WERI-Rb-1 (cell line): ENCODE results near the gene HACD1.

ENCODE experiments used
- DNase-seq: peaks from one replicate; pipeline ENCODE4 v3.0.0-alpha.2; 2020
- H3K27ac ChIP-seq: fragments of 250-450 bp; sonication (Bioruptor Pico); 2 replicates; pipeline ENCODE4 v1.5.1; 2020; ENCODE audit warnings: mild to moderate bottlenecking, moderate library complexity
- H3K27me3 ChIP-seq: fragments of 250-450 bp; sonication (Bioruptor Pico); 2 replicates; pipeline ENCODE4 v1.5.1; 2021; ENCODE audit warnings: mild to moderate bottlenecking, low read depth, moderate library complexity; ENCODE audit not compliant: insufficient read depth, severe bottlenecking
- H3K36me3 ChIP-seq: fragments of 250-450 bp; sonication (Bioruptor Pico); 2 replicates; pipeline ENCODE4 v1.5.1; 2020; ENCODE audit warnings: mild to moderate bottlenecking, moderate library complexity
- H3K4me3 ChIP-seq: 2 replicates; pipeline ENCODE4 v1.5.1; 2011; ENCODE audit warnings: low read depth, mild to moderate bottlenecking, control low read depth, low read length
- H3K9me3 ChIP-seq: fragments of 250-450 bp; sonication (Bioruptor Pico); 2 replicates; pipeline ENCODE4 v1.5.1; 2021; ENCODE audit warnings: mild to moderate bottlenecking, moderate library complexity; ENCODE audit not compliant: severe bottlenecking
- TF ChIP-seq, protein P1 (sequence below): IDR thresholded peaks from 2 replicates; pipeline ENCODE4 v1.5.1; 2011; ENCODE audit warnings: low read depth, mild to moderate bottlenecking, control low read depth, inconsistent platforms, low read length

Gene HACD1

DNA sequence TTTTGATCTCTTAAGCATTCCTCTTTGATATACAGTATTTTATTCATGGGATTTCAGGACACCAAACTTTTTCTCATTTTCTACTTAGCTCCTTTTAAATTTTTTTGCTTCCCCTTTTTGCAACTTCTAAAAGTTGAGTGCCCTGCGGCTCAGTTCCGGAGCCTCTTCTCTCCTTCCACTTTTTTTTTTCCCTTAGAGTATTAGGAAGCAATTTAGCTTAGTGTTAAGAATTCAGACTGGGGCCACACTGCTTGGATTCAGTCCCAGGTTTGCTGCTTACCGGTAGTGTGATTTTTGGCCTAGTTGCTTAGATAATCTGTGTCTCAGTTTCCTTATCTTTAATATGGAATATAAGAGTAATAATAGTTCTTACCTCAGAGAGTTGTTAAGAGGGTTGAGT lies 30.2 kb upstream of the HACD1 start:
- no peak for DNase-seq
- Histone ChIP-seq H3K36me3 (peaks cover 4% of the 10 kb centered on the region; the same call in 1 of the 2 replicates), H3K4me3 (no peak overlapping the region), H3K9me3 (no peaks in the 10 kb centered on the region), H3K27ac (no peak overlapping the region), H3K27me3 (no peaks in the 10 kb centered on the region)
- TF ChIP-seq, protein P1, sequence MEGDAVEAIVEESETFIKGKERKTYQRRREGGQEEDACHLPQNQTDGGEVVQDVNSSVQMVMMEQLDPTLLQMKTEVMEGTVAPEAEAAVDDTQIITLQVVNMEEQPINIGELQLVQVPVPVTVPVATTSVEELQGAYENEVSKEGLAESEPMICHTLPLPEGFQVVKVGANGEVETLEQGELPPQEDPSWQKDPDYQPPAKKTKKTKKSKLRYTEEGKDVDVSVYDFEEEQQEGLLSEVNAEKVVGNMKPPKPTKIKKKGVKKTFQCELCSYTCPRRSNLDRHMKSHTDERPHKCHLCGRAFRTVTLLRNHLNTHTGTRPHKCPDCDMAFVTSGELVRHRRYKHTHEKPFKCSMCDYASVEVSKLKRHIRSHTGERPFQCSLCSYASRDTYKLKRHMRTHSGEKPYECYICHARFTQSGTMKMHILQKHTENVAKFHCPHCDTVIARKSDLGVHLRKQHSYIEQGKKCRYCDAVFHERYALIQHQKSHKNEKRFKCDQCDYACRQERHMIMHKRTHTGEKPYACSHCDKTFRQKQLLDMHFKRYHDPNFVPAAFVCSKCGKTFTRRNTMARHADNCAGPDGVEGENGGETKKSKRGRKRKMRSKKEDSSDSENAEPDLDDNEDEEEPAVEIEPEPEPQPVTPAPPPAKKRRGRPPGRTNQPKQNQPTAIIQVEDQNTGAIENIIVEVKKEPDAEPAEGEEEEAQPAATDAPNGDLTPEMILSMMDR, result no peak

DNA sequence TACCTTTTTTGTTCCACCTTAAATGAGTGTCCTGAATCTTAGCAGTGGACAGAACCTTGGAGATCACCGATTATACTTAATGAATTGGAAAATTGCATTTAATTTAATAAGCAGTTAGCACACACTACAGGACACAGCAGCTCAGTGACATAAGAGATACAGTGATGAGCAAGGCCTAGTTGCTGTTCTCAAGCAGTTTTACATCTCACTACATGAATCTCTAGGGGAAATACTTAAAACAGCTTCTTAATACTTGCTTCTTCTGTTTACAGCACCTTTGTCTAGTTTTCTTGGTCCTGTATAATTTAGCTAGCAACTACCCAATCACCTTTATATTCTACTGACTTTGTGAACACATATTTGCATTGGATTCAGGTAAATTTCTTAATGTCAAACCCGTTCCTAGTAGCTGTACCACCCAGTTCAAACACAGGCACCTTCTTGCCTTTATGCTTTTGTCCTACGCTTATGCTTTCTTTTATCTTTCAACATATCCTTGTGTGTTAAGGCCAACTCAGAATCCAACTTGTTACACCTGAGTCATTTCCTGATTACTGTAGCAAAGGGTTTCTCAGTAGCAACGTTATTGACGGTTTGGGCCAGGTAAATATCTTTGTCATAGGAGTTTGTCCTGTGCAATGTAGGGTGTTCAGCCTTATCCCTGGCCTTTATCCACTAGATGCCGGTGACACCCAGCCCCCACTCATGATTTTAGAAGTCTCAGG lies 28.6 kb upstream of the HACD1 start:
- TF ChIP-seq, protein P1, result no peak
- H3K27ac ChIP-seq, result no peak overlapping the region
- no peak for DNase-seq

DNA sequence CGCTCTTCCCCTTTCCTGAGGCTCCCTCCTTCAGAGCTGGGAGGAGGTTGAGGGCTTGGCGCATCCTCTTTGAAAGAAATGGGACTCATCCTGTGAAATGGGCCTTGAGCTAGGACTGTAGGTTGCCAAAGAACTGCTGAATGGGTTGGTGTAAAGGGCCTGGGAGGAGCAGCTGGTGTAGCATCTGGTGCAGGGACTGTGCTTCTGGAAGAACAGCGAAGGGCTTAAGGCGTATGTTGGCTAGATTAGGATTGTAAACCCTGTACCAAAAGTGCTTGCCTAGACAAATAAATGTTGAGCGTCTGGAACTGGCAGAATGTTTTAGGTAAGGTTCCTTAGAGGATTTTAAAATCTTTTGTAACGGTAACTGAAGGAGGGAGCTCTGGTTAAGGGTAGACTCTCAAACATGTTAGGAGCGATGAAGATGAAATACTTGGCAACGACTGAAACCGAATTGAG lies 27.3 kb upstream of the HACD1 start:
- Histone ChIP-seq H3K27me3 (no peaks in the 10 kb centered on the region), H3K36me3 (peaks cover 4% of the 10 kb centered on the region; the same call in 1 of the 2 replicates), H3K4me3 (peak overlapping the region; percentile 99), H3K27ac (peak overlapping the region; percentile 99), H3K9me3 (no peaks in the 10 kb centered on the region)
- TF ChIP-seq, protein P1, result no peak
- DNase-seq, result peak; percentile 53

More for the DNA sequence above, 28.6 kb upstream of the HACD1 start:
- no peaks in the 10 kb centered on the region for H3K9me3 ChIP-seq
- peaks cover 4% of the 10 kb centered on the region; the same call in 1 of the 2 replicates for H3K36me3 ChIP-seq
- no peak overlapping the region for H3K4me3 ChIP-seq
- no peaks in the 10 kb centered on the region for H3K27me3 ChIP-seq

DNA sequence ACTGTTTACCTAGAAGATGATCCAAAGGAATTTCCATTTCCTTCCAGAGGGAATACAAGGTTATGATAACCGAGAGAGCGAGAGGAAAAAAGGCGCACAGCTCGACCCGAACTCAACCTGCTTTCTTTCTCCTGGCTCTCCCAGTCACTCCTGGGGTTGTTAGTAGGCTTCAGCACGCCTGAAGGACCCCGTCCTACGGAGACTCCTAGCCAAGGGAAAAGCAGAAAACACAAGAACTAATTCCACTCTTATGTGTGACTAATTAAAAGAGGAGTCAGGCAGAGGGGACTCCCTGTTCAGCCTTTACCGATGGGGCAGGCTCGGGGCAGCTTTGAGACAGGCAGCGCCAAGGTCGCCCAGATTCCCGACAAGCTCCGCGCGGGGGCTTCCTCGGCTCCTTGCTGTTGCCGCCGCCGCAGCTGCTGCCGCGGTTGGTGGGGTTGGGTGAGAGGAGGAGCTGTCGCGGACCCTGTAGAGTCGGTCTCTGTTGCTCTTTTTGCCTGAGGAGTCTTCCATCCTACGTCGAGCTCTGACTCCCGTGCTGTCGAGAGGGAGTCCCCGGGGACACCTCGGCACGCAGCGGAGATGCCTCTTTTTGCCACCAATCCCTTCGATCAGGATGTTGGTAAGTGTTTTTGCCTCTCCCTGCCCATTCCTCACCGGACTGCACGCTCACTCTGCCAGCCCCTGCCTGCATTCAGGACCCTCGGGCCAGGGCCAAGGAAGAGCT lies 26.7 kb upstream of the HACD1 start, which contains the start of gene STAM:
Gene STAM, plus strand, starts transcription at position 397 of the 730 bp plus-strand sequence. Its CDS starts 189 bp downstream, at position 586.
- H3K27ac ChIP-seq, result peak within 1 kb of the TSS; percentile 99
- DNase-seq, result peak; percentile 84
- H3K9me3 ChIP-seq, result no peaks in the 10 kb centered on the region
- H3K4me3 ChIP-seq, result peak within 1 kb of the TSS; percentile 99
- peaks cover 4% of the 10 kb centered on the region; the same call in 1 of the 2 replicates for H3K36me3 ChIP-seq
- H3K27me3 ChIP-seq, result no peaks in the 10 kb centered on the region
- TF ChIP-seq, protein P1, result no peak

DNA sequence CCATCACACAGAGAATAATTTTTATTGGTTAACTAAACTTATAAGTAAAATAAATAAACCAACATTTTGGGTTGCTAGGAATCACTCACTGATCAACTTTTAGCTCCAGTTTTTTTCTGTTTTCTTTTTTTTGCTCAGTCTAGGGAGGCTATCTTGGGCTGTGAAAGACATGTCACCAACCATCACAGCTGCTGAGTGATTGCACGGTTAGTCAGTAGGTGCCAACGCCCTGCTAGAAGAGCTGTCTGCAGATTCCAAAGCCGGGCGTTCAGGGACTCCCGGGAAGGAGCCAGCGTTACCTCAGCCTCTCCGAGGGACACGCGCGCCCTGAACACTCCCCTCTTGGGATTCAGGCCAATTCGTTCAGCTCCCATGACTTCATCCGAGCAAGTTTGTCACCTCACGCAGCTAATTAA lies 26.2 kb upstream of the HACD1 start:
- DNase-seq, result peak; percentile 22
- H3K9me3 ChIP-seq, result no peaks in the 10 kb centered on the region
- peak overlapping the region; percentile 99 for H3K27ac ChIP-seq
- no peaks in the 10 kb centered on the region for H3K27me3 ChIP-seq
- H3K36me3 ChIP-seq, result peaks cover 4% of the 10 kb centered on the region; the same call in 1 of the 2 replicates
- TF ChIP-seq, protein P1, result no peak
- H3K4me3 ChIP-seq, result peak overlapping the region; percentile 99
